ENCODE data around the gene NOCT.
"Not testable (repeated sequence)": the region's sequence is repeated elsewhere in the genome, so short reads cannot be mapped to it uniquely, and the experiment has no call there.

NOCT gene, protein sequence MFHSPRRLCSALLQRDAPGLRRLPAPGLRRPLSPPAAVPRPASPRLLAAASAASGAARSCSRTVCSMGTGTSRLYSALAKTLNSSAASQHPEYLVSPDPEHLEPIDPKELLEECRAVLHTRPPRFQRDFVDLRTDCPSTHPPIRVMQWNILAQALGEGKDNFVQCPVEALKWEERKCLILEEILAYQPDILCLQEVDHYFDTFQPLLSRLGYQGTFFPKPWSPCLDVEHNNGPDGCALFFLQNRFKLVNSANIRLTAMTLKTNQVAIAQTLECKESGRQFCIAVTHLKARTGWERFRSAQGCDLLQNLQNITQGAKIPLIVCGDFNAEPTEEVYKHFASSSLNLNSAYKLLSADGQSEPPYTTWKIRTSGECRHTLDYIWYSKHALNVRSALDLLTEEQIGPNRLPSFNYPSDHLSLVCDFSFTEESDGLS

DNA sequence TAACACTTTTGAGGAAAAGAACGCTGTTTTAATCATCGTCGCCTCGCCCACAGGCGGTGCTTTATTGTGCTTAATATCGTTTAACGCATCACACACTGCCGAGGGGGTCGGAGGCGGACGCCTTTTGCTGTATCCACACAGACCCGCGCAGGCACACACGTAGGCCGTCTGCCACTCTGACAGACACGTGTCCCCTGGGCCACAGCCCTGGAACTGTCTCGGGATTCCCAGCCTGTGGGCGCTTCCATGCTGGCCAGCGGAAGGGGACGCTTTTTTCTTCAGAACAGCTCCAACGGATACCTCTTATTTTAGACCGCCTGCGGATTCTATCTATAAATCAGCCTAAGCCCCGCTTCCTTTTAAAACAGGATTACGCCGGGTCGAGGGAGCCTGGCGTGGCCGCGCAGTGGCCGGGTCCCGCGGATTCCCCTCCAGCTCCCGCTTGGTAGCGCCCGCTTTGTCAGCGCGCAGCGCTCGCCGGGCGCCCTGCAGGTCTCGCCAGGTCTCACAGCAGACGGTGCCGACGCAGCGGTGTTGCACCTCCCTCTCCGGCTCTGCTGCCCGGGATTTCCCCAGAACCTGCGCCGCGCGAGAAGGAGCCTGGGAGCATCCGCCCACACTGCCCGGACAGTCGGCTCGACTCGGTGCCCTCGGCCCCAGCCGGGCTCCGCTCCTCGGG, at the start of gene NOCT:
Gene NOCT (plus strand): TSS at position 513 of the 679 bp plus-strand sequence. CDS start 201 bp downstream, outside the sequence.
- peak; percentile 94 for DNase-seq

GRCh38 chr4:138967313-138967712, 48.3 kb upstream of the NOCT start:
- DNase-seq = no peak

DNA sequence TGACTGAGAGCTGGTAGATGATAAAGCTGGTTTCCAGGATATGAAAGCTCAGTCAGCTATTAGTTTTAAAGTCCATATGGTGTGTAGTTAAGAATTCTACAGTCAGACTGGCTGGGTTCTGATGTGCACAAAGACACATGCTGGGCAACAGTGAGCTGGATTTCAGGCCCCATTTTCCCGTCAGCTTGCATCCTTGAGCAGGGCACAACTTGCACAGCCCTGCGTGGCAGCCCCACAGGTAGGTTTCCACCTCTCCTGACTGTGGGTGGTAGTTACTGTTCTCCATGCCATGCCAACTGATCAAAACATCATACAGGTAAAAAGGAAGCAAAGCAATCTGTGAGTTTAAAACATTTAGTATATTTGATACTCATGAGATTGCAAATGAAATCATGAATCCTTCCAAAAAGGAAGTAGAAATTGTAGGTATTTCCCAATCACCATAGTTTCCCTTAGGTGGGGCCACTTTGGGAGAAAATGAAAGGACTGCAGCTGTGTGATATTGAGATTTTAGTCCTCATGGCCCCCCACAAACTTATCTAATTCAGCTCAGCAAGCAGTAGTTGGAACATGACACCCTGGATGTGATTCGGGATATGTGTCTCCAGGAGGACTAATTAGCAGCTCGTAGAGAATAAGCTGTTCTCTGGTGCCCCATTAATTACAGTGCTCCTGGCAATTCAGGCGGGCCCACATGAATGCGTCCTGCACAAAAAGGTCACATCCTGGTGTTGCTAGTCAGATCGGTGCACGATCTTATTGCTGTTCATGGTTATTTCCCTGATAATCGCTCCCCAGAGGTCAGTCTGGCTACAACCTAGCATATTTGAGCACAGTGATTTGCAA, 42.4 kb upstream of the NOCT start:
- no peak for DNase-seq

- no peak for DNase-seq
These were observed 40.4 kb upstream of the NOCT start for GRCh38 chr4:138975225-138975624.

GRCh38 chr4:138976526-138976925, 39.1 kb upstream of the NOCT start:
- no peak for DNase-seq

GRCh38 chr4:138977524-138977923, 38.1 kb upstream of the NOCT start:
- no peak for DNase-seq

GRCh38 chr4:138978028-138978585, 37.5 kb upstream of the NOCT start:
- DNase-seq = no peak

- DNase-seq = no peak
These were observed 37.0 kb upstream of the NOCT start for GRCh38 chr4:138978600-138978999.

DNA sequence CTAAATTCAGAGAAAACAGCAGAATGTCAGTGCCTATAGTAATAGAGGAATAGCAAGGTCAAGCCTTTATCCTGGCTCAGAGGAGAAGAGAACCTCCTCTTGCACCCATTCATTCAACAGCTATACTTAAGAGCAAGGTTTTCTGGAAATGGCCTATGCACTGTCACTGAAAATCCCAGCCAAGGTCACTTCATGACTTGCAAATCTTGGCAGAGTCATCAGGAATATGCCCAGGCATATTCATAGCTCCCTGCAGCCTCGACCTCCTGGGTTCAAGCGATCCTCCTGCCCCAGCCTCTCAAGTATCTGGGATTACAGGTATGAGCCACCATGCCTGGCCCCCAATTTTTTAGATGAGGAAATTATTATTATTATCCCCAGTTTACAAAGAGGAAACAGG, 35.8 kb upstream of the NOCT start:
- no peak for DNase-seq

DNA sequence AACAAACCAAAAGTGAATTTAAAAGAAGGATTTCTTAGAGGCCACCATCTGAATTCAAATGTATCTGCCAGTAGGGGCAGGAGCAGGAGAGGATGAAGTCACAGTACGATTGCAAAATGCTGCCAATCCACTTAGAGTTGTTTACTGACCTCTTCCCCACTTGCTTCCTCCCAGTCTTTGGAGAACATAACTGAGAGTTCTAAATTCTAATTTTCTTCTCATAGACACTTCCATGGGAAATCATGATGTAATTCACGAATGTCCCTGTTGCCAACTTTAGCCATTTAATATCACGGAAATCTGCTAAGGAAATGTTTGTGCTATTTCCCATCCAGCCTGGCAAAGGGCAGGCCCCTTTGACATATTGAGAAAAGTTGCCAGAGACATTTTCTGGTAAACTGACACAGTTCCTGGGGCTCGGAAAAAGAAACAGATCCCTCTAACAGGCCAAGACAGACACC, 33.6 kb upstream of the NOCT start:
- no peak for DNase-seq

GRCh38 chr4:138982754-138983153, 32.8 kb upstream of the NOCT start:
- DNase-seq = no peak

- DNase-seq = no peak
These were observed 31.9 kb upstream of the NOCT start for GRCh38 chr4:138983690-138984089.

GRCh38 chr4:138984647-138985046, 30.9 kb upstream of the NOCT start:
- no peak for DNase-seq

DNA sequence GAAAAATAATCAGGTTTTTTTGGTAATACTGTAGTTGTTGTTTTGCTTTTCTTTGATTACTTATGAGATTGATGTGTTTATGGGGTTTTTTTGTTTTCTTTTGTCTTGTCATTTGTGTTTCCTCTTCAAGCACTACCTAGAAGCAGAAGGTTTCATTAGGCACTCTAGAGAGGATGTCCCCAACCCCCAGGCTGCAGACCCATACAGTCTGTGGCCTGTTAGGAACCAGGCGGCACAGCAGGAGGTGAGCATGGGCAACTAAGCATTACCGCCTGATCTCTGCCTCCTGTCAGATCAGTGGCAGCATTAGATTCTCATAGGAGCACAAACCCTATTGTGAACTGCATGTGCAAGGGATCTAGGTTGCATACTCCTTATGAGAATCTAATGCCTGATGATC, 22.9 kb upstream of the NOCT start:
- DNase-seq = no peak

GRCh38 chr4:138996090-138996489, 19.5 kb upstream of the NOCT start:
- no peak for DNase-seq

DNA sequence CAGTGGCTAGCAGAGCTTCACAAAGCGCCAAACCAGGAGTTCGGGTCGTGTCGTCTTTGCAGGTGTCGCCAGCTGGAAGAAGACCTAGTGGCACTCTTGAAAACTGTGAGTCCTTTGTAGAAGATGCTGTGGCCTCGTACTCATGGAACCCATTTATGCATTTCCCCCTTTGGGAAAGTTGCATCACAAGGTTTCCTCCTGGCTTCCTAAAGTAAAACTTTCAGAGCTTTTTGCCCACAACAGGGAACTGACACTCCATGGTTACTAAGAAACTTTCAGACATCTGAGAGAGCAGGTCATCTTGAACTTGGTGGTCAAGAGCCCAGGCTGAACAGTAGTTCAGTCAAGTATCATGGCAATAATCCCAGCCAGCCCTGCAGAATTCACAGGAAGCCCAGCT, 15.9 kb upstream of the NOCT start:
- DNase-seq = no peak

DNA sequence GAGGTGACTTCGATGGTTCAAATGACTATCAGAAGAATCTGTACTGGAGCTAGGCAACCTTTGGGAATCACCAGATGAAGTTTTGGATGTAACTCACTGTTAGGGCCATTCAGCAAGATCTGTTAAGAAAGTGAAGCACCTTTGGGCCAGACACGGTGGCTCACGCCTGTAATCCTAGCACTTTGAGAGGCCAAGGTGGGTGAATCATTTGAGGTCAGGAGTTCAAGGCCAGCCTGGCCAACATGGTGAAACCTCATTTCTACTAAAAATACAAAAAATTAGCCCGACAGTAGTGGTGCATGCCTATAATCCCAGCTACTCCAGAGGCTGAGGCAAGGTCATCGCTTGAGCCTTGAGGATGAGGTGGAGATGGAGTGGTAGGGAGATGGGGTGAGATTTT, 15.4 kb upstream of the NOCT start:
- DNase-seq = not testable (repeated sequence)

- not testable (repeated sequence) for DNase-seq
These were observed 14.2 kb upstream of the NOCT start for GRCh38 chr4:139001430-139001829.

DNA sequence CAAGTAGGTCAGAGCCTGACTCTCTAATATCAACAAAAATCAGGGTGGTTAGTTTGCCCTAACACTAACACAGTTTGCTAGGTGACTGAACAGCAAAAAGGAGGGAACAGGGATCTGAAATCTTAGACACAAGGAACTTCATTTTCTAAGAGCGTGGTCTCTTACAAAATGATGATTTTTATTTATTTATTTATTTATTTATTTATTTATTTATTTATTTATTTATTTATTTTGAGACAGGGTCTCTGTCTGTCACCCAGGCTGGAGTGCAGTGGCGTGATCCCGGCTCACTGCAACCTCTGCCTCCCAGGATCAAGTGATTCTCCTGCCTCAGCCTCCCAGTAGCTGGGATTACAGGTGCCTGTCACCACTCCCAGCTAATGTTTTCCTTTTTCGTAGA, 11.9 kb upstream of the NOCT start:
- not testable (repeated sequence) for DNase-seq

DNA sequence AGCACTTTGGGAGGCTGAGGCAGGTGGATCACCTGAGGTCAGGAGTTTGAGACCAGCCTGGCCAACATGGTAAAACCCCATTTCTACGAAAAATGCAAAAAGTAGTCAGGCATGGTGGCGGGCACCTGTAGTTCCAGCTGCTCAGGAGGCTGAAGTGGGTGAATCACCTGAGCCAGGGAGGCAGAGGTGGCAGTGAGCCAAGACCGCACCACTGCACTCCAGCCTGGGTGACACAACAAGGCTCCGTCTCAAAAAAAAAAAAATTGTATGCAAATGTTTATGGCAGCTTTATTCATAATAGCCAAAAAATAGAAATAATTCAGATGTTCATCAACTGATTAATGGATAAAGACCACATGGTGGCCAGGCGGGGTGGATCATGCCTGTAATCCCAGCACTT, 9.8 kb upstream of the NOCT start:
- no peak for DNase-seq

- DNase-seq = no peak
These were observed 7.9 kb upstream of the NOCT start for GRCh38 chr4:139007640-139008039.

- not testable (repeated sequence) for DNase-seq
These were observed 7.3 kb upstream of the NOCT start for GRCh38 chr4:139008278-139008677.

DNA sequence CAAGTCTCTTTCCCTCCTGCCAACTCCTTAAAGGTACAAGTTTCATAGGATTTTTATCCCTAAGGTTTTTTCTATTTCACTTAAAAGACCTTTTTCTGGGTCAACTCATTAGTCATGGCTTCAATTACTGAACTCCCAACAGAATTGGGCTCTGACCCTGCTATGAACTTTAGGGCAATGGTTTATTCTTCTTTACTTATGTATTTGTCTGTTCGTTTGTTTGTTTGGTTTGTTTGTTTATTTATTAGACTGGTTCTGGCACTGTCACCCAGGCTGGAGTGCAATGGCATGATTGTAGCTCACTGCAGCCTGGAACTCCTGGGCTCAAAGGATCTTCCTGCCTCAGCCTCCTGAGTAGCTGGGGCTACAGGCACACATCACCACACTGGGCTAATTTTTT, 5.9 kb upstream of the NOCT start:
- DNase-seq = no peak
